Activated CD4-positive, alpha-beta T cell treated with anti-CD3 and anti-CD28 coated beads, Interleukin-10, Interleukin-2, amounts not matched to agents 100 ng/mL and 50 ng/mL, durations not matched to agents 16 hours and 8 hours (primary cell): Measurements from ENCODE around the gene SERPINB11.
"Not testable (repeated sequence)": the region's sequence is repeated elsewhere in the genome, so short reads cannot be mapped to it uniquely, and the experiment has no call there.

ENCODE experiments used
- DNase-seq: peaks from one replicate; pipeline ENCODE4 v3.0.0-alpha.2; 2020

The SERPINB11 gene, protein sequence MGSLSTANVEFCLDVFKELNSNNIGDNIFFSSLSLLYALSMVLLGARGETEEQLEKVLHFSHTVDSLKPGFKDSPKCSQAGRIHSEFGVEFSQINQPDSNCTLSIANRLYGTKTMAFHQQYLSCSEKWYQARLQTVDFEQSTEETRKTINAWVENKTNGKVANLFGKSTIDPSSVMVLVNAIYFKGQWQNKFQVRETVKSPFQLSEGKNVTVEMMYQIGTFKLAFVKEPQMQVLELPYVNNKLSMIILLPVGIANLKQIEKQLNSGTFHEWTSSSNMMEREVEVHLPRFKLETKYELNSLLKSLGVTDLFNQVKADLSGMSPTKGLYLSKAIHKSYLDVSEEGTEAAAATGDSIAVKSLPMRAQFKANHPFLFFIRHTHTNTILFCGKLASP

GRCh38 chr18:63702660-63703059 lies at the start of gene SERPINB11:
SERPINB11 (plus strand) TSS chr18:63702960; CDS start chr18:63710194, 7,234 bp downstream.
- no peak for DNase-seq

GRCh38 chr18:63658920-63659319 lies 43.8 kb upstream of the SERPINB11 start:
- not testable (repeated sequence) for DNase-seq

DNA sequence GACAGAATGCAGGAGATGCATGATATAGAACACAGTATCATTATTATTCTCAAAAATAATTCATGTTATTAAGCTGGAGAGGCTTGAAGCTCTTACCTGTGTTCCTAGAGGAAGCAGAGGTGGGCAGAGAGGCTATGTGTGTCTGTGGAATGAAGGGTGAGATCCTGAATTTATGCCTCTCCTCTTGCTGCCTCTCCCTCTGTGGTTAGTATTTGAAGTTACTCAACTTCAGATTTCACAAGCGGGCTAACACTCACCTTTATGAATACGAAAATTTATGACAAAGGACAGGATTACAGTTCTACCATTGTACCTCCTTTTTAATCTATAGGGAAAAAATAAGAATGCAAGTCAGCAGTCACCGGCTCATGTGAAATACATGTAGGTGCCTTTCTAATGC lies 41.0 kb upstream of the SERPINB11 start, which contains the start of gene SERPINB3:
Gene SERPINB3, minus strand, starts transcription at position 144 of the 400 bp plus-strand sequence. CDS start 677 bp downstream, outside the sequence.
- DNase-seq: not testable (repeated sequence)

GRCh38 chr18:63664571-63664970 lies 38.2 kb upstream of the SERPINB11 start:
- DNase-seq: no peak

- no peak for DNase-seq
These were observed 26.0 kb upstream of the SERPINB11 start for GRCh38 chr18:63676526-63677323.

GRCh38 chr18:63677500-63678225 lies 25.1 kb upstream of the SERPINB11 start:
- no peak for DNase-seq

GRCh38 chr18:63679820-63680606 lies 22.7 kb upstream of the SERPINB11 start:
- DNase-seq: no peak

GRCh38 chr18:63681449-63682340 lies 21.1 kb upstream of the SERPINB11 start:
- no peak for DNase-seq

DNA sequence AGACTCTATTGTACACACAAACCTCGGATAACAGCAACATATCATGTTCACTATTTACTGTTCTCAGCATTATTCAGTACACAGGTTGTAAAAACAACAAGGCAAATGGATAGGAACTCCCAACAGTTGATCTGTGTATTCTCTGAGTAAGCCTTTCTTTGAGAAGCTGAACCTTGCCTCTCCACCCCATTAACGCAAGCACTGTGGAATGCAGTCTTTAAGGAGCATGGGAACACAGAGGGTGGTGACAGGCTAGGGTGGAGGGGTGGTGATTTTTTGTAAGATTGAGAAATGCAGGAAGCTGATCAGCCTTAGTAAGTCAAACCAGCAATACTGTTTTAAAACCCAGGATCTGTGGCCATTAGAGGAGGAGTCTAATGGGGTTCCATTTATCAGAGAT lies 19.6 kb upstream of the SERPINB11 start:
- no peak for DNase-seq

- DNase-seq: no peak
These were observed 18.9 kb upstream of the SERPINB11 start for GRCh38 chr18:63683890-63684289.

- DNase-seq: no peak
These were observed 18.0 kb upstream of the SERPINB11 start for GRCh38 chr18:63684718-63685117.

DNA sequence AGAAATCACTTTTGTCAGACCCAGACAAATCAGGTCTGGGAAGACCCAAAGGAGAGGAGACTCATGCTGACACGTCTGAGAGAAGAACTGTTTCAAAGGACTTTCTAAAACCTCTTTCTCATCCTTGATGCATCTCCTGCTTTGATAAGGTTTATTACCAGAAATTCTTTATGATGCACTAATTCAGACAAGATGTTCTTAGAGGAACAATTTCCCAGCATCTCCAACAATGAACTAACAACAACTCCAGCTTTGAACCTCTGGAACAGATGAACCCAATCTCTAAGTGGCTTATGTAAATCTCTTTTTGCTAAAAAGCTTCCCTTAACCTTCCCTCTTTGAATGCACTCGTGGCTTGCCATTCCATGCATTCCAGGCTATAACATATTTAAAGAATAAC lies 15.9 kb upstream of the SERPINB11 start:
- no peak for DNase-seq

GRCh38 chr18:63689064-63689463 lies 13.7 kb upstream of the SERPINB11 start:
- DNase-seq: no peak

GRCh38 chr18:63697097-63697660 lies 5.6 kb upstream of the SERPINB11 start:
- DNase-seq: no peak

DNA sequence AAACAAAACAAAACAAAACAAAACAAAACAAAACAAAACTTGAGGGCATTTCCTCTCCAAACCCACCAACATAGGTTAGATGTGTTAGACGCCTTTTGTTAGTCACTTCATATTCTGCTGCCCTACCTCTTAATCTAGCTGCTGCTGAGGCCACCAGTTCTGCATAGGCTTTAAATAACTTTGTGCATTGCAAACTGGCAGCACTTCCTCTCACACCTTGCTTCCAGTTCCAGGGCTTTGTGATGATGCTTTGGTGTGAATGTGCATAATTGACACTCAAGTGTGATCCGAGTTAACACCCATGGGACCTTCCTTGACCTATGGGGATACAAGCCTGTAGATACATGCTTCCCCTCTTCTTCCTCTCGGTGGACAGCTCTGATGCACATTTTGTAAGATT lies 2.3 kb upstream of the SERPINB11 start:
- DNase-seq: no peak

DNA sequence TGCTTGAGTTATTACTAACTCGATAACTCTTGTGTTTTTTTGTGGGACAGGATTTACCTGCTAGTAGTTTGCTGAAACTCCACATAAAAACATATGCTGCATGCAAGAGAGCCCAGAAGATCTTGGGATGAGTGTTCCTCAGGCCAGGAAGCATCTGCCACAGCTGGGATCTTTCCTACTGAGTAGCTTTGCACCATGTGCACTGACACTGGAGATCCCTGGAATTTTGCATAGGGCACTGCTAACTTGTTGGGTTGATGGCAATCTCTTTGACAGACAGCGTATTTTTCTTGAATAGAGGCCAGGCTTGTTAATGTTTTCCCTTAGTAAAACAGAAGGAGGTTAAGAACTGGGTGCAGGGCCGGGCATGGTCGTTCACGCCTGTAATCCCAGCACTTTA lies 808 bp upstream of the SERPINB11 start:
- DNase-seq: no peak

DNA sequence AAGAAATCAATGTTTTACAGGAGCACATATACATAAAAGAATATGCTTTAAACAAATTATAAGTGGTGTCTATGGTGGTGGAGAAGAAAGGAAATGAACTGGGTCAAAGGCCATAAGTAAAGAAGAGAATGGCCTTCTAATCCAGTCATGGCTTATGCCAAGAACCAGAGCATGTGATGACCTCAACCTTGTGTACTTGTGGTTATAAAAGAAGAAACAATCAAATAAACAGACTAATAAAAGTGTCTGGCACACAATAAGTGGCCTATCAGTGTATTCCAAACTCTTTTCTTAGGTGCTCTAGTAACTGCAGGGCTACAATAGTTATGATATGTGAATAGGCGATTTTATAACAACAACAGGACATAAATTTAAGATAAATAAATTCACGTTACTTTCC lies 2.6 kb downstream of the SERPINB11 start:
- no peak for DNase-seq

GRCh38 chr18:63707816-63708215 lies 5.1 kb downstream of the SERPINB11 start:
- no peak for DNase-seq

- DNase-seq: no peak
These were observed 5.9 kb downstream of the SERPINB11 start for GRCh38 chr18:63708650-63709049.

GRCh38 chr18:63725682-63726480 lies 23.1 kb downstream of the SERPINB11 start:
- no peak for DNase-seq
